Body of pancreas (tissue), 4 donors: ENCODE results near the gene APBA1. TPM values are rescaled to one million over a fixed set of nuclear protein-coding genes. Genes with fewer than 3 reads are reported as not detected.

ENCODE experiments used
- ATAC-seq: fragments of 150-250 bp; one replicate; pipeline ENCODE4 v1.9.1; 2016
- DNase-seq, 4 donors: peaks; one replicate each; pipeline ENCODE4 v3.0.0-alpha.2; 2019
- H3K27ac ChIP-seq, 4 donors: fragments of 200-600 bp; sonication (generic); 1 replicate in 3 of 4; 2 replicates in 1 of 4; pipeline versions ENCODE4 v1.5.1 to v1.6.1; 2016 to 2019; ENCODE audit warnings: mild to moderate bottlenecking in 1 of 4, mixed read lengths in 1 of 4, moderate library complexity in 1 of 4
- H3K27me3 ChIP-seq, 2 donors: fragments of 200-600 bp; sonication (generic); one replicate each; pipeline ENCODE4 v1.6.0; 2016; ENCODE audit warnings: mild to moderate bottlenecking in 1 of 2
- H3K36me3 ChIP-seq, 2 donors: fragments of 200-600 bp; sonication (generic); replicated peaks in 1 of 2; 2 replicates each; pipeline ENCODE4 v1.5.1; 2016; ENCODE audit warnings: low read depth in 2 of 2; ENCODE audit not compliant: insufficient read depth in 1 of 2
- H3K4me1 ChIP-seq: fragments of 200-600 bp; sonication (generic); one replicate; pipeline ENCODE4 v1.6.0; 2016
- H3K4me3 ChIP-seq, 2 donors: fragments of 200-600 bp; sonication (generic); 1 replicate in 1 of 2; 2 replicates in 1 of 2; pipeline ENCODE4 v1.5.1; 2016 to 2019
- H3K9me3 ChIP-seq, 3 donors: fragments of 200-600 bp; sonication (generic); 1 replicate in 2 of 3; 2 replicates in 1 of 3; pipeline ENCODE4 v1.5.1; 2016
- POLR2A ChIP-seq, 3 donors: fragments of 450-650 bp; IDR thresholded peaks; one replicate each; pipeline ENCODE4 v1.6.1; 2016; ENCODE audit warnings: antibody characterized with exemption in 3 of 3, mild to moderate bottlenecking in 2 of 3
- WGBS, 2 donors: methylation state at CpG; one replicate each; pipeline ENCODE4 v1.1.5; 2017; 5-methylcytosine and 5-hydroxymethylcytosine counted together
- intact Hi-C: fragments of 100-400 bp; cut with DNase I; formaldehyde crosslinking; loops from one replicate; pipeline ENCODE4 v1.15.1; 2023
- total RNA-seq, 2 donors: library from RNA; depleted of rRNA; stranded (reverse); fragments of >200 nt; gene quantifications; one replicate each; pipeline ENCODE4 v1.1.0, GENCODE V29; 2016
- TF ChIP-seq, protein P1 (sequence below), 7 experiments: fragments of 450-650 bp in 4 of 7; fragments of 200-600 bp in 3 of 7; sonication (generic) in 3 of 7; IDR thresholded peaks; one replicate each; pipeline ENCODE4 v1.5.1; 2016 to 2019; ENCODE audit warnings: antibody characterized with exemption in 7 of 7

The APBA1 gene
- total RNA-seq, 2 donors from 2014 or later, result 3.3 to 3.6 TPM

DNA sequence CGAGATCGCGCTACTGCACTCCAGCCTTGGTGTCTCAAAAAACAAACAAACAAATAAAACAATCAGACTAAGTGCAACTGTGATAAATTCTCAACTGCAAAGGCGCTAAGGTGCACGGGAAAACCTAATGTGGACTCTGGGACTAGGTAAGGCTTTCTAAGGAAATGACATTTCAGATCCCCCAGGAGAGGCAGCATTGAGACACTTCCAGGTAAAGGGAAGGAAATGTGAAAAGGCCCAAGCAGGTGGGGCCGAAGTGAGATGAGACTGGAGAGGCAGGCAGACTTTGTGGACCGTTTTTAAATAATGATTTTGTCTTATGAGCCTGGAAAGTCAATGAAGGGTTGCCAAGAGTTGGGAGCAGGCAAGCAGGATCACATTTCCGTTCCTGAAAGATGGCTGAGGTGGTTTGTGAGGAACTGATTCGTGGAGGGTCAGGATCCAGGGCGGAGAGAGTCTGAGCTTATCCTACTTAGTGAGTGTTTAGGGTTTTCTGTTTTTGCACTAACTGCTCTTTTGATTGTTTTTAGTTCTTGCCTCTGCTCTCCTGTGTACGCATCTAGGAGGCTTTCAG, 2.0 kb upstream of the APBA1 start:
- H3K9me3 ChIP-seq, result no peaks in the 10 kb centered on the region
- ATAC-seq (no peak), DNase-seq (no peak)
- TF ChIP-seq, protein P1, sequence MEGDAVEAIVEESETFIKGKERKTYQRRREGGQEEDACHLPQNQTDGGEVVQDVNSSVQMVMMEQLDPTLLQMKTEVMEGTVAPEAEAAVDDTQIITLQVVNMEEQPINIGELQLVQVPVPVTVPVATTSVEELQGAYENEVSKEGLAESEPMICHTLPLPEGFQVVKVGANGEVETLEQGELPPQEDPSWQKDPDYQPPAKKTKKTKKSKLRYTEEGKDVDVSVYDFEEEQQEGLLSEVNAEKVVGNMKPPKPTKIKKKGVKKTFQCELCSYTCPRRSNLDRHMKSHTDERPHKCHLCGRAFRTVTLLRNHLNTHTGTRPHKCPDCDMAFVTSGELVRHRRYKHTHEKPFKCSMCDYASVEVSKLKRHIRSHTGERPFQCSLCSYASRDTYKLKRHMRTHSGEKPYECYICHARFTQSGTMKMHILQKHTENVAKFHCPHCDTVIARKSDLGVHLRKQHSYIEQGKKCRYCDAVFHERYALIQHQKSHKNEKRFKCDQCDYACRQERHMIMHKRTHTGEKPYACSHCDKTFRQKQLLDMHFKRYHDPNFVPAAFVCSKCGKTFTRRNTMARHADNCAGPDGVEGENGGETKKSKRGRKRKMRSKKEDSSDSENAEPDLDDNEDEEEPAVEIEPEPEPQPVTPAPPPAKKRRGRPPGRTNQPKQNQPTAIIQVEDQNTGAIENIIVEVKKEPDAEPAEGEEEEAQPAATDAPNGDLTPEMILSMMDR (IDR thresholded peaks at IDR 0.05), result no peak
- no peak for TF ChIP-seq POLR2A (IDR thresholded peaks at IDR 0.05)
- H3K4me1 ChIP-seq, result peaks cover 13% of the 10 kb centered on the region
- no peaks in the 10 kb centered on the region for H3K27me3 ChIP-seq
- no peak overlapping the region for H3K27ac ChIP-seq
- intact Hi-C loops, result no loop called here
- H3K4me3 ChIP-seq, result no peak overlapping the region
- no peaks in the 10 kb centered on the region for H3K36me3 ChIP-seq
- 80 to 87% methylated on average over 11 of the region's 11 CpGs for WGBS, 2 donors

DNA sequence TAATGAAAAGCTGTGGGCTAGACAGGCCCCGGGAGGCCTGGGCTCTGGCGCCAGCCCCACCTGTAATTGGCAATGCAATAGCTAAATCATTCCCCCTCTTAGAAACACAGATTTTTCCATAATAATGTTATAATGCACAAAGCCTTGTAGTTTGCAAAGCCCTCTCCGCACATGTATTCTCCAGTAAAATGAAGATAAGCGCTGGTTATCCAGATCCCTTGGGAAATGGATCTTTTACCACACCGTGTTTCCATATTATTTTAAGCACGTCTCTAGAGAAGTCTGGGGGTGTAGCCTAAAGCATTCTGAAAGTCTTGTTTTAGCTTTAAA, 1.1 kb upstream of the APBA1 start:
- WGBS, 2 donors, result 46 to 48% methylated on average over 6 of the region's 6 CpGs
- peak overlapping the region; percentile 64 to 80 for H3K4me3 ChIP-seq
- no peak for TF ChIP-seq POLR2A (IDR thresholded peaks at IDR 0.05)
- TF ChIP-seq, protein P1 (IDR thresholded peaks at IDR 0.05), result no peak
- ATAC-seq (no peak), DNase-seq (no peak)
- intact Hi-C loops, result no loop called here
- H3K36me3 ChIP-seq, result no peaks in the 10 kb centered on the region
- H3K27ac ChIP-seq, result peak overlapping the region; percentile 27 to 84 (median 74)
- no peaks in the 10 kb centered on the region for H3K9me3 ChIP-seq
- H3K4me1 ChIP-seq, result peaks cover 13% of the 10 kb centered on the region
- H3K27me3 ChIP-seq, result no peaks in the 10 kb centered on the region

DNA sequence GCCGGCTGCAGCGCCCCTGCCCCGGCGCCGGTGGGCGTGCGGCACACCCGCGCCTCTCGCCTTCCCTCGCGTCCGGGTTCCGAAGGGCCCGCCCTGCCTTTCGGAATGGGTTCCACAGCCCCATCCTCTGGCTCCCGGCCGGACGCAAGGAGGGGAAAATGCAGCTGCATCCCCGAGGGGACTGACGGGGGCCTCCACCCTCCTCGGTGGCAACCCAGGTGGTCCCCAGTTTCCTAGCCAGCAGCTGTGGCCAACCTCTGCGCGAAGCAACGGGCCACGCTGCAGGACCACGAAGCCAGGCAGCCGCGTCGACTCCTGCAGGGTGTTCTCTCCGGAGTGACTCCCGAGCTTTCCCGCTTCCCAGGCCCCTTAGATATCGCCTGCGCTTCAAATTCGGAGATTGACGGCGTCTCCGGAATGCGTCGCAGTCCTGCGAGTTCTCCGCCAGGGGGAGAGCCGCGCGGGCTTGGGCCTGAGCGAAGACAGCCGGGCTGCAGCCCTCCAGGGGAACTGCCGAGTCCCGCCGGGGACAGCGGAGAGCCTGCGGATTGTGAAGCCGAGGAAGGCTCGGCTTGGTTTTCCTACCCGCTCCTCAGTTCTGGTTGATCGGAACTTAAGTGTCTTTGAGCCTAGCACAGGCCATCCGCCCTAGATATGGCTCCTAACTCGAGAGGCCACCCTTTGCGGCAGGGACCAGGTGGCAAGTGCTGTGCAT, 582 bp upstream of the APBA1 start:
- H3K36me3 ChIP-seq, result no peaks in the 10 kb centered on the region
- DNase-seq (peak; percentile 80 to 83 (median 82)), ATAC-seq (peak; percentile 92)
- intact Hi-C loops, result no loop called here
- WGBS, 2 donors, result 0% methylated on average over 3 to 46 of the region's 60 CpGs
- peaks cover 13% of the 10 kb centered on the region for H3K4me1 ChIP-seq
- H3K4me3 ChIP-seq, result peak overlapping the region; percentile 64 to 80
- no peaks in the 10 kb centered on the region for H3K27me3 ChIP-seq
- peak overlapping the region; percentile 27 to 84 (median 74) for H3K27ac ChIP-seq
- no peaks in the 10 kb centered on the region for H3K9me3 ChIP-seq
- peak in 2 of 3 donors; percentile 21 to 26 for TF ChIP-seq POLR2A (IDR thresholded peaks at IDR 0.05)
- TF ChIP-seq, protein P1 (IDR thresholded peaks at IDR 0.05), result peak; percentile 81 to 94 (median 91)

DNA sequence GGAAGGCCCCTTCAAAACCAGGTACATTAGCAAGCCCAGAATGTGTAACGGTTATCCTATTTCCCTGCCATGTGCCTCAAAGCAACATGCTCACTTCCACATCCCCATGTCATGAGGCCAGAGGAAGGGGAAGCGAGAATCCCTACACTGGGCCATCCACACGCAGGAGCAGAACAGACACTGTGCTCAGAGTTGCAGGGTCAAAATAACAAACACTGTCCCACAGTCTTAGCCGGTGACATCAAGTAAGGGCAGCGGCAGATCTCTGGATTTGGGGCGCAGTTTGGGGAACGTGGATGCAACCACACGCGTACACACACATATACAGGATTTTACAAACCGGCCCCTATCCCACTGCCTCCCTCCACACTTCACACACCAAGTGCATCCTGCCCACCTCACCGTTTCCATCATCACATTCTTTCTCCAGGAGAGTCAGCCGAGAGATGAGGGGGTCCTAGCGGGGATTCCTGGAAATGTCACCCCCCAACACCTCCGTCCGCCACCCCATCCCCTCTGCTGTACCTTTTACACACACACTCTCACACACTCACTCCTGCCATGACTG, 776 bp downstream of the APBA1 start:
- Histone ChIP-seq H3K4me3 (peak overlapping the region; percentile 52 to 77), H3K9me3 (no peaks in the 10 kb centered on the region), H3K27me3 (no peaks in the 10 kb centered on the region), H3K27ac (peak overlapping the region; percentile 35 to 75 (median 58)), H3K4me1 (peaks cover 13% of the 10 kb centered on the region), H3K36me3 (no peaks in the 10 kb centered on the region)
- DNase-seq (peak in 1 of 4 donors; percentile 25), ATAC-seq (no peak)
- WGBS, 2 donors, result 47 to 61% methylated on average over 15 of the region's 15 CpGs
- TF ChIP-seq, protein P1 (IDR thresholded peaks at IDR 0.05), result no peak
- no peak for TF ChIP-seq POLR2A (IDR thresholded peaks at IDR 0.05)
- intact Hi-C loops, result no loop called here
